ENCODE measurements around the gene S100Z.

S100Z gene

DNA sequence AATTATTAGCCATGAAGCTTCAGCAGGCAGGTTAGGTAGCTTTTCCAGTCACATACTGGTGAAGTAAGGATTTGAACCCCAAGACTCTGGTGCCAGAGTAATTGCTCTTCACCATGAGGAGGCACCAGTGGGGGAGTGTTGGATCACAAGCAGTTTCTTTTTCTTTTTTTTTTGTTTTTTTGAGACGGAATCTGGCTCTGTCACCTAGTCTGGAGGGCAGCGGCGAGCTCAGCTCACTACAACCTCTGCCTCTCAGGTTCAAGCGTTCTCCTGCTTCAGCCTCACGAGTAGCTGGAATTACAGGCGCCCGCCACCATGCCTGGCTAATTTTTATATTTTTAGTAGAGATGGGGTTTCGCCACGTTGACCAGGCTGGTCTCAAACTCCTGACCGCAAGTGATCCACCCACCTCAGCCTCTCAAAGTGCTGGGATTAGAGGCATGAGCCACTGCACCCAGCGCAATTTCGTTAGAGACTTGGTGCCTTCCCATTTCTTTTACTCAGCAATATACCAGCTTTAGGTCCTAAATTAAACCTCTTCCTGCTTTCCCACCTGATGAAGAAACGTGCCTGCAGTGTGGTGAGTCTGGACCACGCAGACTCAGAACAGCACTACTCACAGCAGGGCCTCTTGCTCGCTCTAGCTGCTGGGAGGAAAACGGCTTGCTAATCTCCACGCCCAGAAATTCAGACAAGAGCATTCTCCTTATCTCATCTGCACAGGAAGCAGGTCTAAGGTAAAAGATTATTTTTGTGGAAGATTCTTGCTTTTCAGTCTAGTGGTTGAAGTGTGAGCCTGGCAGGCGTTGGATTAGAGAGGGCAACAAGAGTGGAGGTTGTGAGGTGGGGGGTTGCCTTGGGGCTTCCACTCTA, at the start of gene S100Z:
TSS of gene S100Z (plus strand) at position 596 of the 873 bp plus-strand sequence. CDS start 25,346 bp downstream, outside the sequence.
- no peak within 1 kb of the TSS for H3K4me3 ChIP-seq (replicated peaks in 1 of 2; ENCODE audit: low read depth in 2 of 2, low read length in 2 of 2)
- no peak for DNase-seq (ENCODE audit: low read depth in 2 of 2)
- TF ChIP-seq CTCF (IDR thresholded peaks at IDR 0.05; ENCODE audit: low read depth, low read length): no peak

DNA sequence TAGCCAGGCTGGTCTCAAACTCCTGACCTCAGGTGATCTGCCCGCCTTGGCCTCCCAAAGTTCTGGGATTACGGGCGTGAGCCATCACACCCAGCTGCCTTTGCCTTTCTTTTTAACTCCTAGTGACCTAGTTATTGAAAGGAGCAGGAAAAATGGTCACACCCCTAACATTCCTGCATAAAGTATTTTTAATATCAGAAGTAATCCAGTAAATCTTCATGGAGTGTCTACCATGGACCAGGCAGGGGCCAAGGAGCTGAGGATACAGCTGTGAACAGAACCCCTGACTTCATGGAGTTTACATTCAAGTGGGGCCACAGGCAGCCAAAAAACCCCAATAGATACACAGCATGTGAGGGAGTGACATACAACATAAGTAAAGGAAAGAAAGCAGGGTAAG, 49.2 kb upstream of the S100Z start:
- H3K4me3 ChIP-seq (replicated peaks in 1 of 2; ENCODE audit: low read depth in 2 of 2, low read length in 2 of 2): no peak overlapping the region
- TF ChIP-seq CTCF (IDR thresholded peaks at IDR 0.05; ENCODE audit: low read depth, low read length): no peak
- DNase-seq (ENCODE audit: low read depth in 2 of 2): no peak

DNA sequence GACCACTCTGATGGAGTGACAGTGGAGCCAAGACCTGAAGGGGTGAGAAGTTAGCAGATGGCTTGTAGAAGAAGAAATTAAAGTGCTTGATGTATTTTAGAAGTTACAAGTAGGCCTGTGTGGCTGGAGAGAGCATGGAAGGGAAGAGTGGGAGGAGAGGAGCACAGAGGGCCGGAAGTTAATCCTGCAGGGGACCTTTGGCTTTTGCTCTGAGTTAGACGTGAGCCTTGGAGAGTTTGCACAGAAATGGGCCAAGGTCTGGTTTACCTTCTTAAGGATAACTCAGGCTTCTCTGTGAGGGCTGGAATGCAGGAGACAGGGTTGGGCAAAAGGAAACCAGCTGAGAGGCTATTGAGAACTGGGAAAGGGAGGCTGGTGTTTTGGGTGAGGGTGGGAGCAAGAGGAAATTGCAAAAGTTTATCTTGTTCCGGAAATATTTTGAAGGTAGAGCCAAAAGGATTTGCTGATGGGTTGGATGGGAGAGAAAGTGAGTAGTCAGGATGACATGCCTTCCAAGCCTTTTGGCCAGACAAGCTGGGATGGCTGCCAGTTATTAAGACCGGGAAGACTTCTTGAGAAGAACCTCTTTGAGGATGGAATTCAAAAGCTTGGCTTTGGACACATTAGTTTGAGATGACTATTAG, 48.5 kb upstream of the S100Z start:
- no peak overlapping the region for H3K4me3 ChIP-seq (replicated peaks in 1 of 2; ENCODE audit: low read depth in 2 of 2, low read length in 2 of 2)
- peak; percentile 96 to 98 for DNase-seq (ENCODE audit: low read depth in 2 of 2)
- TF ChIP-seq CTCF (IDR thresholded peaks at IDR 0.05; ENCODE audit: low read depth, low read length): no peak

DNA sequence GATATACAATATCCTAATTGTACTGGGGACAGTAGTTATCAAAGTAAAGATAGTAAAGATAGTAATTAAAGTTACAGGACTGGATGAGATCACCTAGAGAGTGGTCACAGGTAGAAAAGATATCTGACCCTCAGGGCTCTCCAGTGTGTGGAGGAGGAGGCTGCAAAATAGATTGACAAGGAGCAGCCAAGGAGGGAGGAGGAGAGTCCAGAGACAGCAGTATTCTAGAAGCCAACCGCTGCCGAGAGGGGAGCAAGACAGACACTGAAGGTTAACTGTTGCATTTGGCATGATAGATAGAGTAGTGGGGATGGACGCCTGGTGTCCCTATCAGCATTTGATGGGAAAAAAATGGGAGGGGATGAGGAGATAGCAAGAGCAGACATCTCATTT, 48.0 kb upstream of the S100Z start:
- no peak overlapping the region for H3K4me3 ChIP-seq (replicated peaks in 1 of 2; ENCODE audit: low read depth in 2 of 2, low read length in 2 of 2)
- peak in 1 of 2 donors; percentile 39 for DNase-seq (ENCODE audit: low read depth in 2 of 2)
- TF ChIP-seq CTCF (IDR thresholded peaks at IDR 0.05; ENCODE audit: low read depth, low read length): no peak

GRCh38 chr5:76804266-76804665, 45.5 kb upstream of the S100Z start:
- no peak for TF ChIP-seq CTCF (IDR thresholded peaks at IDR 0.05; ENCODE audit: low read depth, low read length)
- peak; percentile 61 to 95 for DNase-seq (ENCODE audit: low read depth in 2 of 2)
- H3K4me3 ChIP-seq (replicated peaks in 1 of 2; ENCODE audit: low read depth in 2 of 2, low read length in 2 of 2): no peak overlapping the region

GRCh38 chr5:76805821-76806505, 43.9 kb upstream of the S100Z start:
- no peak for TF ChIP-seq CTCF (IDR thresholded peaks at IDR 0.05; ENCODE audit: low read depth, low read length)
- H3K4me3 ChIP-seq (replicated peaks in 1 of 2; ENCODE audit: low read depth in 2 of 2, low read length in 2 of 2): no peak overlapping the region
- peak; percentile 95 to 99 for DNase-seq (ENCODE audit: low read depth in 2 of 2)

Measured in cardiac fibroblast (primary cell).